HL-60 (cell line): ENCODE measurements around the gene GKAP1.

Source experiments
- GABPA ChIP-seq: IDR thresholded peaks from 2 replicates; pipeline ENCODE4 v1.6.1; 2012; ENCODE audit warnings: low read depth
- POLR2AphosphoS5 ChIP-seq: IDR thresholded peaks from 2 replicates; pipeline ENCODE4 v1.6.1; 2012; ENCODE audit warnings: low read depth
- SPI1 ChIP-seq: IDR thresholded peaks from 2 replicates; pipeline ENCODE4 v1.6.1; 2012; ENCODE audit warnings: low read depth, mild to moderate bottlenecking, borderline replicate concordance
- TF ChIP-seq, protein P1 (sequence below): IDR thresholded peaks from one replicate; pipeline ENCODE4 v1.5.1; 2011; ENCODE audit warnings: low read length, control low read depth, inconsistent platforms; ENCODE audit not compliant: insufficient read depth
- TF ChIP-seq, protein P2 (sequence below): IDR thresholded peaks from 2 replicates; pipeline ENCODE4 v1.6.1; 2012; ENCODE audit warnings: low read depth; ENCODE audit not compliant: insufficient replicate concordance

DNA sequence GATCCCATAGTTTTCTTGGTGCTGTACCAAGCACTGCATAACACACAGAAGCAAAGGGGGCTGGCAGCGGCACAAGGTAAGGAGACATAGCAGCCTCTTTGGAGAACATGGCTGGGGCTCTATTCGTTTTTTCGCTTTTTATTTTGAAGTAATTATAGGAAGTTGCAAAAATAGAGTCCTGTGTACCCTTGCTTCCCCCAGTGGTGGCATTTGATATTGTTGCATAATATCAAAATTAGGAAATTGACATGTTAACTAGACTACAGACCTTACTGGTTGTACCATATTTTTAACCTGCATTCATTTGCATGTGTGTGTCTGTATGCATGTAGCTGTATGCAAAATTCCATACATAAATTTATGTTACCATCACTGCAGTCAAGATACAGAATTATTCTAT, 103.2 kb downstream of the GKAP1 start:
- TF ChIP-seq, protein P1, sequence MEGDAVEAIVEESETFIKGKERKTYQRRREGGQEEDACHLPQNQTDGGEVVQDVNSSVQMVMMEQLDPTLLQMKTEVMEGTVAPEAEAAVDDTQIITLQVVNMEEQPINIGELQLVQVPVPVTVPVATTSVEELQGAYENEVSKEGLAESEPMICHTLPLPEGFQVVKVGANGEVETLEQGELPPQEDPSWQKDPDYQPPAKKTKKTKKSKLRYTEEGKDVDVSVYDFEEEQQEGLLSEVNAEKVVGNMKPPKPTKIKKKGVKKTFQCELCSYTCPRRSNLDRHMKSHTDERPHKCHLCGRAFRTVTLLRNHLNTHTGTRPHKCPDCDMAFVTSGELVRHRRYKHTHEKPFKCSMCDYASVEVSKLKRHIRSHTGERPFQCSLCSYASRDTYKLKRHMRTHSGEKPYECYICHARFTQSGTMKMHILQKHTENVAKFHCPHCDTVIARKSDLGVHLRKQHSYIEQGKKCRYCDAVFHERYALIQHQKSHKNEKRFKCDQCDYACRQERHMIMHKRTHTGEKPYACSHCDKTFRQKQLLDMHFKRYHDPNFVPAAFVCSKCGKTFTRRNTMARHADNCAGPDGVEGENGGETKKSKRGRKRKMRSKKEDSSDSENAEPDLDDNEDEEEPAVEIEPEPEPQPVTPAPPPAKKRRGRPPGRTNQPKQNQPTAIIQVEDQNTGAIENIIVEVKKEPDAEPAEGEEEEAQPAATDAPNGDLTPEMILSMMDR: peak; percentile 22
- TF ChIP-seq POLR2AphosphoS5 (no peak), GABPA (no peak), SPI1 (no peak)
- TF ChIP-seq, protein P2, sequence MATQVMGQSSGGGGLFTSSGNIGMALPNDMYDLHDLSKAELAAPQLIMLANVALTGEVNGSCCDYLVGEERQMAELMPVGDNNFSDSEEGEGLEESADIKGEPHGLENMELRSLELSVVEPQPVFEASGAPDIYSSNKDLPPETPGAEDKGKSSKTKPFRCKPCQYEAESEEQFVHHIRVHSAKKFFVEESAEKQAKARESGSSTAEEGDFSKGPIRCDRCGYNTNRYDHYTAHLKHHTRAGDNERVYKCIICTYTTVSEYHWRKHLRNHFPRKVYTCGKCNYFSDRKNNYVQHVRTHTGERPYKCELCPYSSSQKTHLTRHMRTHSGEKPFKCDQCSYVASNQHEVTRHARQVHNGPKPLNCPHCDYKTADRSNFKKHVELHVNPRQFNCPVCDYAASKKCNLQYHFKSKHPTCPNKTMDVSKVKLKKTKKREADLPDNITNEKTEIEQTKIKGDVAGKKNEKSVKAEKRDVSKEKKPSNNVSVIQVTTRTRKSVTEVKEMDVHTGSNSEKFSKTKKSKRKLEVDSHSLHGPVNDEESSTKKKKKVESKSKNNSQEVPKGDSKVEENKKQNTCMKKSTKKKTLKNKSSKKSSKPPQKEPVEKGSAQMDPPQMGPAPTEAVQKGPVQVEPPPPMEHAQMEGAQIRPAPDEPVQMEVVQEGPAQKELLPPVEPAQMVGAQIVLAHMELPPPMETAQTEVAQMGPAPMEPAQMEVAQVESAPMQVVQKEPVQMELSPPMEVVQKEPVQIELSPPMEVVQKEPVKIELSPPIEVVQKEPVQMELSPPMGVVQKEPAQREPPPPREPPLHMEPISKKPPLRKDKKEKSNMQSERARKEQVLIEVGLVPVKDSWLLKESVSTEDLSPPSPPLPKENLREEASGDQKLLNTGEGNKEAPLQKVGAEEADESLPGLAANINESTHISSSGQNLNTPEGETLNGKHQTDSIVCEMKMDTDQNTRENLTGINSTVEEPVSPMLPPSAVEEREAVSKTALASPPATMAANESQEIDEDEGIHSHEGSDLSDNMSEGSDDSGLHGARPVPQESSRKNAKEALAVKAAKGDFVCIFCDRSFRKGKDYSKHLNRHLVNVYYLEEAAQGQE: no peak
